Activated naive CD8-positive, alpha-beta T cell treated with anti-CD3 and anti-CD28 coated beads, Interleukin-2, amount 10 ng/mL, durations not matched to agents 7 days and 5 days (primary cell): ENCODE measurements around the gene MKNK1. TPM values are rescaled to one million over a fixed set of nuclear protein-coding genes. Genes with fewer than 3 reads are reported as not detected.

ENCODE experiments used
- ATAC-seq: fragments of 150-1000 bp; cut with Tn5 transposase; one replicate; pipeline ENCODE4 v1.10.0; 2021; ENCODE audit warnings: low read depth, moderate library complexity
- POLR2A ChIA-PET: fragments of 350-600 bp; sonication (Branson Sonifier 250); formaldehyde crosslinking; loops from one replicate; lab custom pipeline; 2021; ENCODE audit warnings: antibody characterized with exemption; lab: Charles Lee
- DNase-seq: peaks from one replicate; pipeline ENCODE4 v3.0.0; 2021
- H3K27ac Mint-ChIP-seq: one replicate; pipeline ENCODE4 v1.8.0; 2022; ENCODE audit warnings: mild to moderate bottlenecking, mixed read lengths
- H3K27me3 Mint-ChIP-seq: one replicate; pipeline ENCODE4 v1.8.0; 2022; ENCODE audit warnings: mild to moderate bottlenecking, moderate library complexity, mixed read lengths
- H3K36me3 Mint-ChIP-seq: one replicate; pipeline ENCODE4 v1.8.0; 2021; ENCODE audit warnings: mild to moderate bottlenecking, mixed read lengths
- H3K4me1 Mint-ChIP-seq: one replicate; pipeline ENCODE4 v1.8.0; 2021; ENCODE audit warnings: mixed read lengths
- H3K4me3 Mint-ChIP-seq: one replicate; pipeline ENCODE4 v1.8.0; 2022; ENCODE audit warnings: mild to moderate bottlenecking, moderate library complexity, mixed read lengths
- H3K9me3 Mint-ChIP-seq: one replicate; pipeline ENCODE4 v1.8.0; 2021; ENCODE audit warnings: mixed read lengths
- total RNA-seq, 2 experiments: library from RNA; stranded (reverse); gene quantifications; one replicate each; pipeline ENCODE4 v1.2.3, GENCODE V29; 2021

MKNK1 gene
- total RNA-seq, 2 experiments from 2014 or later: 65.4 to 70.2 TPM

DNA sequence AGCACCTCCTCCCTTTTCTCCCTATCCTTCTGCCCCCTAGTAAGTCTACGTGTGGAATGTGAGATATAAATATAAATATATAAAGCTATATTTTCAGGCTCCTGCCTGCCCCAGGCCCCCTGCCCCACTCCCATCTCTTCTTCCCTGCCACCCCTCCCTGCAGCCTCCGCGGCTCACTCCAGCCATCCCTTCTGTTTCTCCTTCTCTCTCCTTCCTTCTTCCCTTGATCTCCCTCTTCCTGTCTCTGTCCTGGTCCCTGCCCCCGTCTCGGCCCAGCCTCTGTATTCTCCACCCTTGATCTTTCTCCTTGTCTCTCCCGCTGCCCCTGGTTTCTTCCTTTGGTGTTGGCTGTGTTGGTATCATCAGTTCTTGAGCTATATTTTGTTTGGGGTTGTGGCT lies 91.3 kb downstream of the MKNK1 start:
- H3K36me3 Mint-ChIP-seq: no peaks in the 10 kb centered on the region
- H3K27me3 Mint-ChIP-seq: peaks cover 27% of the 10 kb centered on the region
- DNase-seq: no peak
- H3K9me3 Mint-ChIP-seq: no peaks in the 10 kb centered on the region
- ATAC-seq: no peak
- H3K4me1 Mint-ChIP-seq: peaks cover 9% of the 10 kb centered on the region
- no peak overlapping the region for H3K27ac Mint-ChIP-seq
- POLR2A ChIA-PET: no interaction called here
- H3K4me3 Mint-ChIP-seq: no peak overlapping the region

DNA sequence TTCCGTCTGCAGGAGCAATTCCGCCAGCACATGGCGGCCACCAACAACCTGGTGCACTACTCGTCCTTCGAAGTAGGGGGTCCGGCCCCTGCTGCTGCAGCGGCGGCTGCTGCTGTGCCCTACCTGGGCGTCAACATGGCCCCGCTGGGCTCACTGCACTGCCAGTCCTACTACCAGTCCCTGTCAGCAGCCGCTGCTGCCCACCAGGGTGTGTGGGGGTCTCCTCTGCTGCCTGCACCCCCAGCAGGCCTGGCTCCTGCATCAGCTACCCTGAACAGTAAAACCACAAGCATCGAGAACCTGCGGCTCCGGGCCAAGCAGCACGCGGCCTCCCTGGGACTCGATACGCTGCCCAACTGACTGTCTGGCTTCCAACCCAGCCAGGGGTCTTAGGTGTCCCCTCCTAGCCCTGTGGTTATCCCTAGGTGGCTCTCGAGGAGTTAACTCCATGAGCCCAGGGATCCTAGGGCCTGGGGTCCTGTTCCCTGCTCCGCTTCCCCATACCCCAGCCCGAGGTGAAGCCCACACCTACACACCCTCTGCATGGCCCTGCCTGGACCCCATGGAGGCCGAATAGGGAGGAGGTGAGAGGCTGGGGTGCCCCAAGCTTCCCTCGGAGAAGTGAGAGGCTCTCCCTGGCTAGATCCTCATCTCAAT lies 91.8 kb downstream of the MKNK1 start:
- Mint-ChIP-seq H3K27me3 (peaks cover 22% of the 10 kb centered on the region), H3K36me3 (no peaks in the 10 kb centered on the region)

DNA sequence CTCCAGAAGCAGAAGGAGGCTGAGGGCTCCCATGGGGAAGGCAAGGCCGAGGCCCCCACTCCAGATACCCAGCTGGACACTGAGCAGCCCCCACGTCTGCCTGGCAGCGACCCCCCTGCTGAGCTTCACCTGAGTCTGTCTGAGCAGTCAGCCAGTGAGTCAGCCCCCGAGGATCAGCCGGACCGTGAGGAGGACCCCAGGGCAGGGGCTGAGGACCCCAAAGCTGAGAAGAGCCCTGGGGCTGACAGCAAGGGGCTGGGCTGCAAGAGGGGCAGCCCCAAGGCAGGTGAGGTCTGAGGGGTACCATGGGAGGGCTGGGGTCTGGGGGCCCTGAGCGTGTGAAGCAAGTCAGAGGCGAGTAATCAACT lies 93.1 kb downstream of the MKNK1 start:
- Mint-ChIP-seq H3K4me3 (no peak overlapping the region), H3K4me1 (peaks cover 6% of the 10 kb centered on the region), H3K27me3 (peaks cover 12% of the 10 kb centered on the region), H3K9me3 (no peaks in the 10 kb centered on the region), H3K27ac (no peak overlapping the region), H3K36me3 (no peaks in the 10 kb centered on the region)
- DNase-seq: no peak
- ATAC-seq: no peak
- POLR2A ChIA-PET: no interaction called here

More for the DNA sequence above, 91.8 kb downstream of the MKNK1 start:
- no peak for DNase-seq
- H3K27ac Mint-ChIP-seq: no peak overlapping the region
- POLR2A ChIA-PET: no interaction called here
- no peaks in the 10 kb centered on the region for H3K9me3 Mint-ChIP-seq
- no peak overlapping the region for H3K4me3 Mint-ChIP-seq
- H3K4me1 Mint-ChIP-seq: peaks cover 8% of the 10 kb centered on the region
- no peak for ATAC-seq

DNA sequence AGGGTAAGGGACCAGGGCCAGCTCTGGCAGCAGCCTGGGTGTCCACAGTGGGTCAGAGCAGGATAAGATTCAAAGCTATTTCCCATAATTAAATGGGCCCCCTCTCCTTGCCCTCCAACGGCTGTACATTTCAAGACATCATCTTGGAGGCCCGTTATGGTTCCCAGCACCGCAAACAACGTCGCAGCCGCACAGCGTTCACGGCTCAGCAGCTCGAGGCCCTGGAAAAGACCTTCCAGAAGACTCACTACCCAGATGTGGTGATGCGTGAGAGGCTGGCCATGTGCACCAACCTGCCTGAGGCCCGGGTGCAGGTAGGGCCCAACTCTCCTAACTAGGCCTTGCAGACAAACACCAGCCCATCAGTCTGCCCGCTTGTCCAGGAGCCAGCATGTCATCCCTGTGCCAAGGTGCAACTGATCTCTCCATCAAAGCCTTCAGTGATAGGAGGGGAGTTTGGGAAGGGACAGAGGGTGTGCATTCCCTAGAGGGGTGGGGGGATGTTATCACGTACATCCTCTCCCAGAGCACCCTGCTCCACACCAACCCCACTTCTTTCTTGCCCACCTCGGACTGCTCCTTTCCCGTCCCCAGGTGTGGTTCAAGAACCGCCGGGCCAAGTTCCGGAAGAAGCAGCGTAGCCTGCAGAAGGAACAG lies 93.6 kb downstream of the MKNK1 start:
- H3K9me3 Mint-ChIP-seq: no peaks in the 10 kb centered on the region
- no peak for ATAC-seq
- H3K27ac Mint-ChIP-seq: no peak overlapping the region
- no peaks in the 10 kb centered on the region for H3K36me3 Mint-ChIP-seq
- H3K27me3 Mint-ChIP-seq: peaks cover 9% of the 10 kb centered on the region
- no peak overlapping the region for H3K4me3 Mint-ChIP-seq
- POLR2A ChIA-PET: no interaction called here
- H3K4me1 Mint-ChIP-seq: peaks cover 6% of the 10 kb centered on the region
- DNase-seq: no peak

DNA sequence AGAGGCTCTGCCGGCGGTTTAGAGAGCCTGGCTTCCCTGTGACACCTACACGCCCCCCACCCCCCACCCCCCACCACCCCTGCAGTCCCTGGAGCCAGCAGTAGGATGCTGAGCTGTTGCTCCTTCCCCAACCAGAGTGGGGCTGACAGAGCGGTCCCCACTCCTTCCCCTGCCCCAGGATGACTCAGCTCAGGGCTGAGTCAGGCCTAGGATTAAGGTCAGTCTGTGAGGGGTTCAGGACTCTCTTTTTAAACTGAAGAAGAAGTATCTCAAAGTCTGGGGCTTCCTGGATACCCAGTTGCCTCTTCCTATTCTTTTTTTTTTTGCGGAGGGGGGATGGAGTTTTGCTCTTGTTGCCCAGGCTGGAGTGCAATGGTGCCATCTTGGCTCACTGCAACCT lies 95.3 kb downstream of the MKNK1 start:
- POLR2A ChIA-PET: no interaction called here
- H3K36me3 Mint-ChIP-seq: no peaks in the 10 kb centered on the region
- peaks cover 6% of the 10 kb centered on the region for H3K4me1 Mint-ChIP-seq
- H3K4me3 Mint-ChIP-seq: no peak overlapping the region
- H3K27me3 Mint-ChIP-seq: peaks cover 11% of the 10 kb centered on the region
- ATAC-seq (no peak), DNase-seq (no peak)
- no peak overlapping the region for H3K27ac Mint-ChIP-seq
- H3K9me3 Mint-ChIP-seq: no peaks in the 10 kb centered on the region

Other genes starting within 250 kb of the MKNK1 start
- gene FAAH, start 210.0 kb downstream of the MKNK1 start, total RNA-seq: 1 to 10 TPM; 5.3 to 6.9 TPM
- gene DMBX1, start 114.4 kb downstream of the MKNK1 start, total RNA-seq: under 1 TPM in 1 of 2 experiments, not detected in 1; 0.11 TPM
- not detected for gene KNCN, start 52.6 kb downstream of the MKNK1 start, total RNA-seq
- 10 to 100 TPM; 21.0 to 23.8 TPM for gene MOB3C, start 12.5 kb upstream of the MKNK1 start, total RNA-seq
- gene ATPAF1, start 64.1 kb upstream of the MKNK1 start, total RNA-seq: 10 to 100 TPM; 43.3 to 45.4 TPM
- not detected for gene TEX38, start 67.6 kb upstream of the MKNK1 start, total RNA-seq
- gene EFCAB14, start 114.8 kb upstream of the MKNK1 start, total RNA-seq: 10 to 100 TPM; 77.4 to 84.2 TPM
- not detected for gene CYP4B1, start 194.8 kb upstream of the MKNK1 start, total RNA-seq